Esophagus (tissue), 2 donors: ENCODE measurements around the gene DLGAP1. TPM values are rescaled to one million over a fixed set of nuclear protein-coding genes. Genes with fewer than 3 reads are reported as not detected.

Experiments used
- H3K27ac ChIP-seq, 2 donors: one replicate each; pipeline ENCODE4 v1.5.1; 2013; ENCODE audit warnings: low read depth in 2 of 2, mild to moderate bottlenecking in 2 of 2, inconsistent platforms in 1 of 2, low read length in 1 of 2, moderate library complexity in 1 of 2
- H3K27me3 ChIP-seq, 2 donors: one replicate each; pipeline ENCODE4 v1.6.1; 2013; ENCODE audit warnings: low read length in 2 of 2, control low read depth in 1 of 2, mild to moderate bottlenecking in 1 of 2; ENCODE audit not compliant: insufficient read depth in 2 of 2, control insufficient read depth in 1 of 2
- H3K36me3 ChIP-seq, 2 donors: one replicate each; pipeline ENCODE4 v1.6.1; 2013; ENCODE audit warnings: low read length in 1 of 2; ENCODE audit not compliant: control insufficient read depth in 2 of 2, insufficient read depth in 2 of 2
- H3K4me1 ChIP-seq, 2 donors: one replicate each; pipeline ENCODE4 v1.6.1; 2013; ENCODE audit warnings: low read length in 1 of 2; ENCODE audit not compliant: control insufficient read depth in 2 of 2, insufficient read depth in 2 of 2
- H3K4me3 ChIP-seq, 2 donors: one replicate each; pipeline ENCODE4 v1.5.1; 2013; ENCODE audit warnings: low read length in 2 of 2, mild to moderate bottlenecking in 2 of 2, low read depth in 1 of 2, moderate library complexity in 1 of 2
- H3K9me3 ChIP-seq, 2 donors: one replicate each; pipeline ENCODE4 v1.6.1; 2013; ENCODE audit warnings: mild to moderate bottlenecking in 2 of 2, low read depth in 1 of 2, low read length in 1 of 2, moderate library complexity in 1 of 2; ENCODE audit not compliant: control insufficient read depth in 2 of 2, insufficient read depth in 1 of 2
- WGBS, 2 donors: extraction: QIAGEN DNeasy Blood & Tissue Kit; methylation state at CpG; one replicate each; pipeline ENCODE4 v1.1.7; 2013; 5-methylcytosine and 5-hydroxymethylcytosine counted together
- polyA plus RNA-seq, 2 donors: library from polyadenylated mRNA; stranded (reverse); fragments of 200-250 nt; gene quantifications; one replicate each; pipeline ENCODE4 v1.2.3, GENCODE V29; 2013
- donor health status: healthy with polysubstance abuse.
- donor health status: Bipolar disorder and iron deficiency.

DLGAP1 gene
- polyA plus RNA-seq, 2 donors = 0.47 to 0.59 TPM

GRCh38 chr18:3967359-3968180 lies 487.5 kb downstream of the DLGAP1 start:
- Histone ChIP-seq H3K9me3 (no peaks in the 10 kb centered on the region), H3K27ac (no peak overlapping the region), H3K4me3 (no peak overlapping the region), H3K4me1 (no peaks in the 10 kb centered on the region), H3K36me3 (no peaks in the 10 kb centered on the region), H3K27me3 (no peaks in the 10 kb centered on the region)
- 63 to 66% methylated on average over 4 of the region's 4 CpGs for whole genome bisulfite sequencing, 2 donors

GRCh38 chr18:3966642-3967358 lies 488.3 kb downstream of the DLGAP1 start:
- H3K4me1 ChIP-seq = no peaks in the 10 kb centered on the region
- 51 to 64% methylated on average over 6 of the region's 6 CpGs for WGBS, 2 donors
- no peaks in the 10 kb centered on the region for H3K27me3 ChIP-seq

GRCh38 chr18:3966246-3966641 lies 488.9 kb downstream of the DLGAP1 start:
- Histone ChIP-seq H3K9me3 (no peaks in the 10 kb centered on the region), H3K4me3 (no peak overlapping the region), H3K27me3 (no peaks in the 10 kb centered on the region), H3K27ac (no peak overlapping the region), H3K36me3 (no peaks in the 10 kb centered on the region), H3K4me1 (no peaks in the 10 kb centered on the region)
- WGBS, 2 donors = 68 to 73% methylated on average over 2 of the region's 2 CpGs

More at GRCh38 chr18:3966642-3967358, 488.3 kb downstream of the DLGAP1 start:
- Histone ChIP-seq H3K4me3 (no peak overlapping the region), H3K9me3 (no peaks in the 10 kb centered on the region), H3K27ac (no peak overlapping the region), H3K36me3 (no peaks in the 10 kb centered on the region)

GRCh38 chr18:3960977-3961376 lies 494.1 kb downstream of the DLGAP1 start:
- no peaks in the 10 kb centered on the region for H3K36me3 ChIP-seq
- 88% methylated on average over 7 of the region's 7 CpGs for whole genome bisulfite sequencing, 2 donors
- no peak overlapping the region for H3K4me3 ChIP-seq
- no peaks in the 10 kb centered on the region for H3K4me1 ChIP-seq
- H3K9me3 ChIP-seq = no peaks in the 10 kb centered on the region
- no peaks in the 10 kb centered on the region for H3K27me3 ChIP-seq
- H3K27ac ChIP-seq = no peak overlapping the region

GRCh38 chr18:3960142-3960541 lies 495.0 kb downstream of the DLGAP1 start:
- Histone ChIP-seq H3K36me3 (no peaks in the 10 kb centered on the region), H3K9me3 (no peaks in the 10 kb centered on the region), H3K4me3 (no peak overlapping the region), H3K4me1 (no peaks in the 10 kb centered on the region), H3K27me3 (no peaks in the 10 kb centered on the region), H3K27ac (no peak overlapping the region)
- WGBS, 2 donors = 83 to 84% methylated on average over 4 of the region's 4 CpGs

- H3K27me3 ChIP-seq = no peaks in the 10 kb centered on the region
- H3K4me1 ChIP-seq = no peaks in the 10 kb centered on the region
- H3K9me3 ChIP-seq = no peaks in the 10 kb centered on the region
- no peaks in the 10 kb centered on the region for H3K36me3 ChIP-seq
- no peak overlapping the region for H3K4me3 ChIP-seq
- WGBS, 2 donors = 91 to 93% methylated on average over 5 of the region's 5 CpGs
- H3K27ac ChIP-seq = no peak overlapping the region
Measured at GRCh38 chr18:3952031-3952430, 503.1 kb downstream of the DLGAP1 start.

- Histone ChIP-seq H3K4me3 (no peak overlapping the region), H3K4me1 (no peaks in the 10 kb centered on the region), H3K9me3 (no peaks in the 10 kb centered on the region), H3K27ac (no peak overlapping the region), H3K27me3 (no peaks in the 10 kb centered on the region), H3K36me3 (no peaks in the 10 kb centered on the region)
- 73 to 75% methylated on average over 3 of the region's 3 CpGs for WGBS, 2 donors
Measured at GRCh38 chr18:3950668-3951404, 504.3 kb downstream of the DLGAP1 start.

- no peaks in the 10 kb centered on the region for H3K9me3 ChIP-seq
- H3K27me3 ChIP-seq = no peaks in the 10 kb centered on the region
- no peaks in the 10 kb centered on the region for H3K36me3 ChIP-seq
- no peak overlapping the region for H3K27ac ChIP-seq
- no peaks in the 10 kb centered on the region for H3K4me1 ChIP-seq
- H3K4me3 ChIP-seq = no peak overlapping the region
Measured at GRCh38 chr18:3948958-3949357, 506.1 kb downstream of the DLGAP1 start.

- no peaks in the 10 kb centered on the region for H3K9me3 ChIP-seq
- no peak overlapping the region for H3K4me3 ChIP-seq
- H3K27me3 ChIP-seq = no peaks in the 10 kb centered on the region
- H3K4me1 ChIP-seq = no peaks in the 10 kb centered on the region
- no peaks in the 10 kb centered on the region for H3K36me3 ChIP-seq
- 69 to 71% methylated on average over 3 of the region's 3 CpGs for WGBS, 2 donors
- H3K27ac ChIP-seq = no peak overlapping the region
Measured at GRCh38 chr18:3947383-3947782, 507.7 kb downstream of the DLGAP1 start.
